Thoracic aorta endothelial cell (primary cell): ENCODE results near the gene SHQ1. TPM values are rescaled to one million over a fixed set of nuclear protein-coding genes. Genes with fewer than 3 reads are reported as not detected.

Experiments used
- total RNA-seq: library from RNA; depleted of rRNA; stranded (reverse); fragments of >200 nt; gene quantifications from 2 replicates; pipeline ENCODE4 v1.2.3, GENCODE V29; 2012

Gene SHQ1
- 27.3 and 28.9 TPM in 2 replicates for total RNA-seq

GRCh38 chr3:72847751-72848702 is at the start of gene SHQ1:
Gene SHQ1, minus strand, starts transcription at chr3:72848445. Its CDS starts 105 bp downstream, at chr3:72848340.

GRCh38 chr3:72887705-72888545 is 39.7 kb upstream of the SHQ1 start, which contains the start of gene GXYLT2:
Gene GXYLT2, plus strand, starts transcription at chr3:72888046. Its CDS starts 188 bp downstream, at chr3:72888234.

Other genes with a start within 250 kb of the SHQ1 start
- 2.0 and 2.3 TPM in 2 replicates for gene GXYLT2, start 39.6 kb upstream of the SHQ1 start, total RNA-seq
- 78.7 and 86.3 TPM in 2 replicates for gene PPP4R2, start 148.4 kb upstream of the SHQ1 start, total RNA-seq
- gene EBLN2, start 213.2 kb upstream of the SHQ1 start, total RNA-seq = 12.3 and 12.4 TPM in 2 replicates